ENCODE results near the gene GATA6. TPM values are rescaled to one million over a fixed set of nuclear protein-coding genes. Genes with fewer than 3 reads are reported as not detected.

Gene GATA6
- total and polyA plus RNA-seq, 2 of the 8 experiments (the other 6 are each of a cell fraction or from before 2014, with no cell fraction given), result 0.09 TPM; not detected in 1

DNA sequence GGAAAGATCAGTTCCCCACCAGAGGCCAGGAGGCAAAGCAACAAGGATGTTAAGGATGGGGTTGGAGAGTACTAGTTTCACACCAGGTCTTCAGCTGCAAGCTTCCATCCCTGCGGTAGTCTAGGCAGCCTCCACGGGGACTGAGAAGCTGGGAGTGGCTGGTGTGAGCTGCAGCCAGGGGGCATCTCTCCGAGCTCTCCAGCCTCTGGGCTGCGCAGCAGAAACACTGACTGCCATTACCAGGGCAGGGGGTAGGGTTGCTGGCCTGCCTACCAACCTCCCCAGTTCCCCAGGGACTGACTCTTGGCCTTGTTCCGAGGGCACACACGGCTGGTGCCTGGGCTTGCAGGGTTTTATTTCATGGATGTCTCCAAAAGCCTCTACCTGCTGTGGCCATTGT lies 15.9 kb downstream of the GATA6 start:
- DNase-seq (ENCODE audit: low read depth in 1 of 2, low spot score in 2 of 2), result no peak
- WGBS, 2 experiments (ENCODE audit: extremely low coverage in 1 of 2, insufficient coverage in 1 of 2, insufficient read length in 1 of 2, insufficient replicate concordance in 2 of 2, low coverage in 1 of 2, low lambda C conversion rate in 2 of 2, missing lambda C conversion rate in 1 of 2), result 82% methylated on average over 6 of the region's 6 CpGs; no CpG with 5 or more reads in 1 of the 2 experiments
- TF ChIP-seq SP4 (IDR thresholded peaks at IDR 0.05; ENCODE audit: low read length) (no peak), TAF7 (optimal IDR thresholded peaks at IDR 0.05; ENCODE audit: borderline replicate concordance, low read depth, low read length) (no peak), RAD21 (IDR thresholded peaks at IDR 0.05 in 1 of 2, conservative IDR thresholded peaks at IDR 0.05 in 1 of 2; ENCODE audit: low read depth in 2 of 2, low read length in 2 of 2) (peak; percentile 40 to 54), SUZ12 (IDR thresholded peaks at IDR 0.05; ENCODE audit: low read length) (no peak)
- TF ChIP-seq, protein P1, sequence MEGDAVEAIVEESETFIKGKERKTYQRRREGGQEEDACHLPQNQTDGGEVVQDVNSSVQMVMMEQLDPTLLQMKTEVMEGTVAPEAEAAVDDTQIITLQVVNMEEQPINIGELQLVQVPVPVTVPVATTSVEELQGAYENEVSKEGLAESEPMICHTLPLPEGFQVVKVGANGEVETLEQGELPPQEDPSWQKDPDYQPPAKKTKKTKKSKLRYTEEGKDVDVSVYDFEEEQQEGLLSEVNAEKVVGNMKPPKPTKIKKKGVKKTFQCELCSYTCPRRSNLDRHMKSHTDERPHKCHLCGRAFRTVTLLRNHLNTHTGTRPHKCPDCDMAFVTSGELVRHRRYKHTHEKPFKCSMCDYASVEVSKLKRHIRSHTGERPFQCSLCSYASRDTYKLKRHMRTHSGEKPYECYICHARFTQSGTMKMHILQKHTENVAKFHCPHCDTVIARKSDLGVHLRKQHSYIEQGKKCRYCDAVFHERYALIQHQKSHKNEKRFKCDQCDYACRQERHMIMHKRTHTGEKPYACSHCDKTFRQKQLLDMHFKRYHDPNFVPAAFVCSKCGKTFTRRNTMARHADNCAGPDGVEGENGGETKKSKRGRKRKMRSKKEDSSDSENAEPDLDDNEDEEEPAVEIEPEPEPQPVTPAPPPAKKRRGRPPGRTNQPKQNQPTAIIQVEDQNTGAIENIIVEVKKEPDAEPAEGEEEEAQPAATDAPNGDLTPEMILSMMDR (IDR thresholded peaks at IDR 0.05; ENCODE audit: control extremely low read depth in 1 of 3, insufficient read depth in 1 of 3, low read depth in 1 of 3, low read length in 3 of 3), result peak; percentile 32 to 46 (median 46)
- Histone ChIP-seq H3K18ac (ENCODE audit: extremely low read depth, low read length) (no peak overlapping the region), H3K23me2 (ENCODE audit: low read depth, low read length) (no peaks in the 10 kb centered on the region), H3K4me3 (ENCODE audit: extremely low read depth in 1 of 4, insufficient read depth in 2 of 4, low read depth in 3 of 4, low read length in 4 of 4) (no peak overlapping the region), H3K79me1 (ENCODE audit: low read depth, low read length) (no peaks in the 10 kb centered on the region), H2BK20ac (ENCODE audit: low read length) (no peak overlapping the region), H3K9ac (replicated peaks in 1 of 4; ENCODE audit: extremely low read depth in 1 of 4, low read depth in 3 of 4, low read length in 3 of 4) (no peak overlapping the region), H3K23ac (ENCODE audit: insufficient read length) (no peak overlapping the region), H3K4me2 (ENCODE audit: insufficient read depth in 1 of 2, low read depth in 2 of 2, low read length in 2 of 2) (no peak overlapping the region), H3K4me1 (replicated peaks in 1 of 4; ENCODE audit: control insufficient read depth in 3 of 4, insufficient read depth in 4 of 4, low read length in 3 of 4) (no peaks in the 10 kb centered on the region; a peak in 1 of 7 replicates), H2BK12ac (ENCODE audit: low read depth, low read length) (no peak overlapping the region), H3K79me2 (ENCODE audit: control insufficient read depth in 1 of 2, insufficient read depth in 2 of 2, low read length in 2 of 2) (no peaks in the 10 kb centered on the region), H3K14ac (ENCODE audit: insufficient read length) (no peak overlapping the region), H4K20me1 (replicated peaks in 1 of 2; ENCODE audit: control insufficient read depth in 1 of 2, insufficient read depth in 2 of 2, low read length in 2 of 2) (no peaks in the 10 kb centered on the region), H2BK120ac (replicated peaks; ENCODE audit: low read depth, low read length) (no peak overlapping the region), H4K91ac (replicated peaks; ENCODE audit: insufficient read length, low read length) (no peak overlapping the region), H3K27me3 (replicated peaks in 1 of 4; ENCODE audit: control insufficient read depth in 3 of 4, extremely low read depth in 1 of 4, insufficient read depth in 3 of 4, low read length in 3 of 4) (peaks cover 0 to 5% (median 2%) of the 10 kb centered on the region in 4 experiments; a peak in 5 of 7 replicates), H3K56ac (replicated peaks; ENCODE audit: insufficient read length, low read depth, low read length) (no peak overlapping the region), H3K9me3 (ENCODE audit: insufficient read depth in 2 of 2, low read depth in 1 of 2, low read length in 1 of 2) (no peaks in the 10 kb centered on the region), H4K8ac (ENCODE audit: extremely low read depth, insufficient read depth, low read length) (peak overlapping the region; percentile 41; the same call in 1 of the 2 replicates), H2AFZ (ENCODE audit: low read length) (no peak overlapping the region), H3K27ac (ENCODE audit: low read depth, low read length) (no peak overlapping the region), H2AK5ac (ENCODE audit: low read depth, low read length) (no peak overlapping the region), H2BK15ac (ENCODE audit: low read length) (no peak overlapping the region), H3K36me3 (ENCODE audit: control insufficient read depth in 2 of 4, insufficient read depth in 4 of 4, low read length in 3 of 4) (no peaks in the 10 kb centered on the region), H3K4ac (replicated peaks; ENCODE audit: insufficient read length, low read depth, low read length) (no peak overlapping the region), H2BK5ac (ENCODE audit: low read depth, low read length) (no peak overlapping the region), H4K5ac (ENCODE audit: insufficient read length, low read depth, low read length) (no peak overlapping the region)
- no peak for FAIRE-seq
- CTCF ChIA-PET (ENCODE audit: partially characterized antibody), result interaction anchor here (0.6 to 1.7 kb wide), 10 partner anchors 9 to 519 kb away, joined by 3 to 10 read pairs (median 4); no protein-coding TSS in a partner anchor
- POLR2A ChIA-PET (ENCODE audit: partially characterized antibody), result no interaction called here
